Loucy (cell line): ENCODE measurements around the gene FLT1.

ENCODE experiments used
- CTCF ChIP-seq: fragments of 200-600 bp; sonication (generic); conservative IDR thresholded peaks from 2 replicates; pipeline ENCODE4 v1.5.1; 2014; ENCODE audit warnings: mild to moderate bottlenecking, antibody characterized with exemption, low read length
- EZH2phosphoT487 ChIP-seq: fragments of 200-600 bp; IDR thresholded peaks from 2 replicates; pipeline ENCODE4 v1.6.1; 2018; ENCODE audit warnings: antibody characterized with exemption, mild to moderate bottlenecking, moderate library complexity, borderline replicate concordance

- no peak for TF ChIP-seq CTCF
- TF ChIP-seq EZH2phosphoT487, result no peak
Measured at GRCh38 chr13:28539625-28540286, 44.8 kb upstream of the FLT1 start.
